HCT116 (cell line): ENCODE data around the gene BCDIN3D.

Experiments used
- CTCF ChIP-seq, 3 experiments: fragments of 200-600 bp in 1 of 3; sonication (generic) in 1 of 3; IDR thresholded peaks in 2 of 3; conservative IDR thresholded peaks in 1 of 3; 2 replicates each; pipeline ENCODE4 v1.5.1; 2012 to 2017; ENCODE audit warnings: low read depth in 2 of 3, low read length in 2 of 3, antibody characterized with exemption in 1 of 3, borderline replicate concordance in 1 of 3, control low read depth in 1 of 3, mild to moderate bottlenecking in 1 of 3, mixed read lengths in 1 of 3, mixed run types in 1 of 3, moderate library complexity in 1 of 3; ENCODE audit not compliant: insufficient read depth in 1 of 3
- EZH2 ChIP-seq: fragments of 200-600 bp; sonication (generic); IDR thresholded peaks from 2 replicates; pipeline ENCODE4 v1.6.1; 2017; ENCODE audit warnings: antibody characterized with exemption, mixed run types
- EZH2phosphoT487 ChIP-seq: fragments of 200-600 bp; IDR thresholded peaks from 2 replicates; pipeline ENCODE4 v1.6.1; 2018; ENCODE audit warnings: antibody characterized with exemption, borderline replicate concordance
- POLR2AphosphoS5 ChIP-seq: IDR thresholded peaks from 2 replicates; pipeline ENCODE4 v1.6.1; 2011; ENCODE audit warnings: mild to moderate bottlenecking, low read depth, low read length, moderate library complexity
- TCF7L2 ChIP-seq: IDR thresholded peaks from 2 replicates; pipeline ENCODE4 v1.7.0; 2011; ENCODE audit warnings: borderline replicate concordance, inconsistent platforms; ENCODE audit not compliant: insufficient read depth, insufficient read length; ENCODE audit errors: extremely low read depth
- TF ChIP-seq, protein P1 (sequence below): IDR thresholded peaks from 2 replicates; pipeline ENCODE4 v1.6.1; 2011; ENCODE audit warnings: mild to moderate bottlenecking, low read length, moderate library complexity; ENCODE audit not compliant: insufficient replicate concordance; ENCODE audit errors: extremely low read depth
- TF ChIP-seq, protein P2 (sequence below): IDR thresholded peaks from 2 replicates; pipeline ENCODE4 v1.6.1; 2012; ENCODE audit warnings: low read depth

- TF ChIP-seq CTCF (IDR thresholded peaks at IDR 0.05 in 2 of 3, conservative IDR thresholded peaks at IDR 0.05 in 1 of 3; ENCODE audit: borderline replicate concordance in 1 of 3, insufficient read depth in 1 of 3, low read depth in 2 of 3, low read length in 2 of 3) = no peak
- TF ChIP-seq, protein P1, sequence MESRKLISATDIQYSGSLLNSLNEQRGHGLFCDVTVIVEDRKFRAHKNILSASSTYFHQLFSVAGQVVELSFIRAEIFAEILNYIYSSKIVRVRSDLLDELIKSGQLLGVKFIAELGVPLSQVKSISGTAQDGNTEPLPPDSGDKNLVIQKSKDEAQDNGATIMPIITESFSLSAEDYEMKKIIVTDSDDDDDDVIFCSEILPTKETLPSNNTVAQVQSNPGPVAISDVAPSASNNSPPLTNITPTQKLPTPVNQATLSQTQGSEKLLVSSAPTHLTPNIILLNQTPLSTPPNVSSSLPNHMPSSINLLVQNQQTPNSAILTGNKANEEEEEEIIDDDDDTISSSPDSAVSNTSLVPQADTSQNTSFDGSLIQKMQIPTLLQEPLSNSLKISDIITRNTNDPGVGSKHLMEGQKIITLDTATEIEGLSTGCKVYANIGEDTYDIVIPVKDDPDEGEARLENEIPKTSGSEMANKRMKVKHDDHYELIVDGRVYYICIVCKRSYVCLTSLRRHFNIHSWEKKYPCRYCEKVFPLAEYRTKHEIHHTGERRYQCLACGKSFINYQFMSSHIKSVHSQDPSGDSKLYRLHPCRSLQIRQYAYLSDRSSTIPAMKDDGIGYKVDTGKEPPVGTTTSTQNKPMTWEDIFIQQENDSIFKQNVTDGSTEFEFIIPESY = no peak
- no peak for TF ChIP-seq POLR2AphosphoS5
- TF ChIP-seq EZH2 = no peak
- no peak for TF ChIP-seq TCF7L2
- TF ChIP-seq EZH2phosphoT487 = no peak
- TF ChIP-seq, protein P2, sequence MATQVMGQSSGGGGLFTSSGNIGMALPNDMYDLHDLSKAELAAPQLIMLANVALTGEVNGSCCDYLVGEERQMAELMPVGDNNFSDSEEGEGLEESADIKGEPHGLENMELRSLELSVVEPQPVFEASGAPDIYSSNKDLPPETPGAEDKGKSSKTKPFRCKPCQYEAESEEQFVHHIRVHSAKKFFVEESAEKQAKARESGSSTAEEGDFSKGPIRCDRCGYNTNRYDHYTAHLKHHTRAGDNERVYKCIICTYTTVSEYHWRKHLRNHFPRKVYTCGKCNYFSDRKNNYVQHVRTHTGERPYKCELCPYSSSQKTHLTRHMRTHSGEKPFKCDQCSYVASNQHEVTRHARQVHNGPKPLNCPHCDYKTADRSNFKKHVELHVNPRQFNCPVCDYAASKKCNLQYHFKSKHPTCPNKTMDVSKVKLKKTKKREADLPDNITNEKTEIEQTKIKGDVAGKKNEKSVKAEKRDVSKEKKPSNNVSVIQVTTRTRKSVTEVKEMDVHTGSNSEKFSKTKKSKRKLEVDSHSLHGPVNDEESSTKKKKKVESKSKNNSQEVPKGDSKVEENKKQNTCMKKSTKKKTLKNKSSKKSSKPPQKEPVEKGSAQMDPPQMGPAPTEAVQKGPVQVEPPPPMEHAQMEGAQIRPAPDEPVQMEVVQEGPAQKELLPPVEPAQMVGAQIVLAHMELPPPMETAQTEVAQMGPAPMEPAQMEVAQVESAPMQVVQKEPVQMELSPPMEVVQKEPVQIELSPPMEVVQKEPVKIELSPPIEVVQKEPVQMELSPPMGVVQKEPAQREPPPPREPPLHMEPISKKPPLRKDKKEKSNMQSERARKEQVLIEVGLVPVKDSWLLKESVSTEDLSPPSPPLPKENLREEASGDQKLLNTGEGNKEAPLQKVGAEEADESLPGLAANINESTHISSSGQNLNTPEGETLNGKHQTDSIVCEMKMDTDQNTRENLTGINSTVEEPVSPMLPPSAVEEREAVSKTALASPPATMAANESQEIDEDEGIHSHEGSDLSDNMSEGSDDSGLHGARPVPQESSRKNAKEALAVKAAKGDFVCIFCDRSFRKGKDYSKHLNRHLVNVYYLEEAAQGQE = no peak
Measured at GRCh38 chr12:49843876-49844437, 1.1 kb upstream of the BCDIN3D start.
